DOHH2 (cell line): ENCODE measurements around the gene ARHGAP40.
"Not testable (repeated sequence)": the region's sequence is repeated elsewhere in the genome, so short reads cannot be mapped to it uniquely, and the experiment has no call there.

Experiments used
- CTCF ChIP-seq: fragments of 200-600 bp; sonication (generic); IDR thresholded peaks from one replicate; pipeline ENCODE4 v1.5.1; 2014; ENCODE audit warnings: antibody characterized with exemption, mild to moderate bottlenecking, low read depth, low read length; ENCODE audit not compliant: poor library complexity, severe bottlenecking
- EZH2phosphoT487 ChIP-seq: fragments of 200-600 bp; sonication (generic); IDR thresholded peaks from 2 replicates; pipeline ENCODE4 v1.6.1; 2017; ENCODE audit warnings: borderline replicate concordance, mild to moderate bottlenecking, antibody characterized with exemption, low read length, moderate library complexity, mixed read lengths

- TF ChIP-seq CTCF, EZH2phosphoT487: not testable (repeated sequence)
Measured at GRCh38 chr20:38592411-38592790, 9.2 kb upstream of the ARHGAP40 start.
